Upper lobe of left lung (tissue), 6 donors: Measurements from ENCODE around the gene NCAPG2. TPM values are rescaled to one million over a fixed set of nuclear protein-coding genes. Genes with fewer than 3 reads are reported as not detected.

Experiments used
- ATAC-seq, 2 donors: fragments of 200-7000 bp; cut with Tn5 transposase; one replicate each; pipeline ENCODE4 v1.9.1; 2022; ENCODE audit warnings: mild to moderate bottlenecking in 2 of 2, moderate library complexity in 2 of 2; ENCODE audit not compliant: low FRiP score in 2 of 2
- DNase-seq, 2 donors: peaks; one replicate each; pipeline ENCODE4 v3.0.0-alpha.2; 2019 to 2020
- H3K27ac ChIP-seq, 4 donors: fragments of 200-600 bp; sonication (generic); one replicate each; pipeline ENCODE4 v1.5.1; 2016 to 2019
- H3K27me3 ChIP-seq, 4 donors: fragments of 200-600 bp; sonication (generic); one replicate each; pipeline ENCODE4 v1.5.1; 2017 to 2019
- H3K36me3 ChIP-seq, 4 donors: fragments of 200-600 bp; sonication (generic); one replicate each; pipeline ENCODE4 v1.5.1; 2016 to 2019
- H3K4me1 ChIP-seq, 4 donors: fragments of 200-600 bp; sonication (generic); one replicate each; pipeline ENCODE4 v1.5.1; 2018 to 2019
- H3K4me3 ChIP-seq, 4 donors: fragments of 200-600 bp; sonication (generic); one replicate each; pipeline ENCODE4 v1.5.1; 2017 to 2019; ENCODE audit warnings: mild to moderate bottlenecking in 2 of 4, moderate library complexity in 1 of 4
- H3K9me3 ChIP-seq, 4 donors: fragments of 200-600 bp; sonication (generic); one replicate each; pipeline ENCODE4 v1.5.1; 2018 to 2019
- CTCF ChIP-seq, 6 experiments: fragments of 450-650 bp in 4 of 6; fragments of 200-600 bp in 2 of 6; sonication (generic) in 2 of 6; IDR thresholded peaks; one replicate each; pipeline ENCODE4 v1.5.1; 2016 to 2019; ENCODE audit warnings: antibody characterized with exemption in 6 of 6
- EP300 ChIP-seq, 4 donors: sonication (generic); formaldehyde crosslinking; IDR thresholded peaks; one replicate each; pipeline ENCODE4 v1.5.1; 2017; ENCODE audit warnings: antibody characterized with exemption in 4 of 4, control low read depth in 2 of 4
- POLR2A ChIP-seq, 4 donors: fragments of 450-650 bp; IDR thresholded peaks; one replicate each; pipeline ENCODE4 v1.5.1; 2016 to 2017; ENCODE audit warnings: antibody characterized with exemption in 4 of 4, mild to moderate bottlenecking in 2 of 4
- POLR2AphosphoS5 ChIP-seq, 2 donors: sonication (generic); formaldehyde crosslinking; IDR thresholded peaks; one replicate each; pipeline ENCODE4 v1.5.1; 2017; ENCODE audit warnings: antibody characterized with exemption in 2 of 2
- WGBS, 2 donors: methylation state at CpG; one replicate each; pipeline ENCODE4 v1.1.5; 2017 to 2018; 5-methylcytosine and 5-hydroxymethylcytosine counted together
- small RNA-seq, 4 donors: library from RNA; depleted of rRNA; stranded (forward); fragments of <200 nt; gene quantifications; one replicate each; pipeline ENCODE3, GENCODE V24; 2016
- total RNA-seq, 6 donors: library from RNA; depleted of rRNA in 4 of 6; stranded (reverse); fragments of >200 nt in 4 of 6; gene quantifications; one replicate each; pipeline versions ENCODE4 v1.1.0 to v1.2.1, GENCODE V29; 2016 to 2021
- donor health status: DM: no; HTN: no; CAD: no; lungs with moderate emphysema.
- donor health status: DM: no; HTN: yes; CAD: no; lungs with severe emphysema.

NCAPG2 gene
- total RNA-seq, 6 donors from 2014 or later: 4.6 to 11.0 (median 7.8) TPM

GRCh38 chr7:158581440-158582088 lies 123.0 kb downstream of the NCAPG2 start:
- Histone ChIP-seq H3K4me3 (no peak overlapping the region), H3K4me1 (peaks cover 4 to 9% (median 9%) of the 10 kb centered on the region in 4 donors), H3K36me3 (no peaks in the 10 kb centered on the region), H3K27me3 (peaks cover 0 to 14% (median 8%) of the 10 kb centered on the region in 4 donors), H3K9me3 (peaks cover 7 to 13% (median 11%) of the 10 kb centered on the region in 4 donors), H3K27ac (peak overlapping the region in 1 of 4 donors; percentile 18)
- TF ChIP-seq CTCF (IDR thresholded peaks at IDR 0.05) (no peak), POLR2AphosphoS5 (IDR thresholded peaks at IDR 0.05) (no peak), POLR2A (IDR thresholded peaks at IDR 0.05) (no peak), EP300 (IDR thresholded peaks at IDR 0.05) (no peak)
- ATAC-seq: peak in 1 of 2 donors; percentile 74
- DNase-seq: peak in 1 of 2 donors; percentile 32
- 54 to 61% methylated on average over 7 of the region's 7 CpGs for WGBS, 2 donors

Small RNA genes within 50 kb of the gene (small RNA-seq; reads per million reads assigned to genes)
- gene MIR5707: 0 reads per million in 4 donors
- 0 reads per million in 4 donors for gene THAP5P1

Other genes with a start within 250 kb of the NCAPG2 start
- 1 to 10 TPM; 3.3 to 7.9 (median 5.2) TPM for gene PTPRN2, start 117.0 kb downstream of the NCAPG2 start, total RNA-seq
- gene ESYT2, start 124.7 kb upstream of the NCAPG2 start, total RNA-seq: 100 to 1,000 TPM in 2 of 6 donors, 10 to 100 TPM in 4; 60.7 to 115 (median 74.7) TPM
- gene DYNC2I1, start 151.8 kb upstream of the NCAPG2 start, total RNA-seq: 10 to 100 TPM; 17.7 to 61.8 (median 27.3) TPM